Activated CD4-positive, alpha-beta memory T cell treated with anti-CD3 and anti-CD28 coated beads for 36 hours (primary cell): ENCODE measurements around the gene CPA5. TPM values are rescaled to one million over a fixed set of nuclear protein-coding genes. Genes with fewer than 3 reads are reported as not detected.

ENCODE experiments used
- CTCF ChIA-PET: fragments of 350-600 bp; sonication (Branson Sonifier 250); formaldehyde crosslinking; loops from one replicate; lab custom pipeline; 2021; ENCODE audit warnings: antibody characterized with exemption, inconsistent platforms; lab: Charles Lee
- POLR2A ChIA-PET: fragments of 350-600 bp; sonication (Branson Sonifier 250); formaldehyde crosslinking; loops from one replicate; lab custom pipeline; 2021; ENCODE audit warnings: antibody characterized with exemption; lab: Charles Lee
- DNase-seq: peaks from one replicate; pipeline ENCODE4 v3.0.0-alpha.2; 2020
- H3K27ac Mint-ChIP-seq: one replicate; pipeline ENCODE4 v1.8.0; 2021; ENCODE audit warnings: mixed read lengths
- H3K27me3 Mint-ChIP-seq: one replicate; pipeline ENCODE4 v1.8.0; 2021; ENCODE audit warnings: mixed read lengths
- H3K36me3 Mint-ChIP-seq: one replicate; pipeline ENCODE4 v1.8.0; 2021; ENCODE audit warnings: mixed read lengths
- H3K4me1 Mint-ChIP-seq: one replicate; pipeline ENCODE4 v1.8.0; 2021; ENCODE audit warnings: low read depth, mixed read lengths
- H3K4me3 Mint-ChIP-seq: one replicate; pipeline ENCODE4 v1.8.0; 2021; ENCODE audit warnings: mild to moderate bottlenecking, mixed read lengths
- H3K9me3 Mint-ChIP-seq: one replicate; pipeline ENCODE4 v1.8.0; 2021; ENCODE audit warnings: mixed read lengths
- intact Hi-C: fragments of 100-400 bp; cut with micrococcal nuclease; formaldehyde crosslinking; loops from one replicate; pipeline ENCODE4 v1.15.1; 2023
- total RNA-seq, 2 experiments: library from RNA; stranded (reverse); gene quantifications; one replicate each; pipeline ENCODE4 v1.2.3, GENCODE V29; 2021

Gene CPA5
- total RNA-seq, 2 experiments from 2014 or later = 0.15 TPM; not detected in 1

DNA sequence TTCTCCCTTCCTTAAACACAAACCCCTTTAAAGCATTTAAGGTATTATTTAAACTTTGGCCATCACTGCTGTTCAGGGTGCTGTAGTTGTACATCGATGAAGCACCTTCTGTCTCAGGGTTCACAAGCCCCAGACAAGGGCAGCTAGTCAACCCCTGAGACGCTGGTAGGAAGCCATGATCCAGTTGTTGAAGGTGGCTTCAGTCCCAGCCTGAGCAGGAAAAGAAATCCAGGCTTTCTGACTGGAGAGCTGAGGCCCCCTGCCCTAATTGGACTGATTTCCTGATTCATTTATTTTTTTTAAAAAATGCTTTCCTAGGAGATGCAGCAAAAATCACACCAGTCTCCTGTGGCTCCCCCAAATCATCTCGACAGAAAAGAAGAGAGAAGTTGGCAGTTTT is 51.5 kb downstream of the CPA5 start:
- no peak overlapping the region for H3K27ac Mint-ChIP-seq
- no peak overlapping the region for H3K4me3 Mint-ChIP-seq
- POLR2A ChIA-PET = no interaction called here
- no peak for DNase-seq
- no peaks in the 10 kb centered on the region for H3K27me3 Mint-ChIP-seq
- intact Hi-C loops = no loop called here
- CTCF ChIA-PET = no interaction called here
- H3K36me3 Mint-ChIP-seq = peaks cover 9% of the 10 kb centered on the region
- peaks cover 16% of the 10 kb centered on the region for H3K4me1 Mint-ChIP-seq
- no peaks in the 10 kb centered on the region for H3K9me3 Mint-ChIP-seq

DNA sequence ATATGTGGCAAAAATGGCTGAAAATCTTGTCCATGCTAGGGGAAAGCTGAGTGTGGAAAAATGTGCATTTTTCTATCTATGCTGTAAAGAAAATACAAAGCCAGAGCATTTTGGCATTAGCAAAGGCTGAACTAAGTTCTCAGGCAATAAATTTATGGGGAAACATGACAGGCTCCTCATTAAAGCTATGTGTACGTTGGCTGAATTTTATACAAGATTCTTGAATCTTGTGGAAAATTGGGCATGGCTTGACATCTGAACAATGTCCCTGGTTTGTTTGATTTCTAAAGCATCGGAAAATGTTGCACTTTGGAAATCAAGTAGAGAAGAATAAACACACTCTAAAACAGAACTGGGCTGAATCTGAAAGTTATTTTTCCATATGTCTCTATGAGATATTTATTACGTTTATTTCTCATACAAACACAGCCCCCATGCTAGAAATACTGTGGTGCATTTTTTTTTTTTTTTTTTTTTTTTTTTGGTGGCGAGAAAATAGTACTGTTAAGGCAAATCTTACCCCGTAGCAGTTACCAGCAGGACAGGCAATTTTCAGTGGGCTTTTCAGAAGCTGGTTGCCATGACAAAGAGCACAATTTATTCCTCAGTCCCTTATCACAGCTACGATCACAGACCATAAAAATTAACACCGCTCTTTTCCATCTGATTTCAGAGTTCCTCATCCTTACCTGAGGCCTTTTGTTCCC is 52.6 kb downstream of the CPA5 start:
- H3K9me3 Mint-ChIP-seq = no peaks in the 10 kb centered on the region
- H3K27ac Mint-ChIP-seq = no peak overlapping the region
- ChIA-PET POLR2A (no interaction called here), CTCF (no interaction called here)
- intact Hi-C loops = no loop called here
- peaks cover 11% of the 10 kb centered on the region for H3K36me3 Mint-ChIP-seq
- no peak overlapping the region for H3K4me3 Mint-ChIP-seq
- no peak for DNase-seq
- no peaks in the 10 kb centered on the region for H3K27me3 Mint-ChIP-seq
- H3K4me1 Mint-ChIP-seq = peaks cover 16% of the 10 kb centered on the region

DNA sequence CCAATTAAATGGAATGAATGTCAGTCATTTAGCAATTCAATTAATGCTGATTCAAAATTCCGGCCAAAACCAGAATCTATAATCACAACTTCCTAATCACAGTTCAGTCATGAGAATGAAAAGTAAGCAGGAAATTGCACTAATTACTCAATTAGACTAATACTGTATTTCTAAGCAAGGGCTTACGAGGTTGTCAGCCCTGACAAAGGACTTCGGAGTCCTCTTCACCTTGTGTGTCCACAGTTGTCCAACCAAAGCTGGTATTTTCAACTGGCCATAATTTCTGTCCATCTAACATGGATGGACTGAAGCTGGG is 53.1 kb downstream of the CPA5 start:
- CTCF ChIA-PET = no interaction called here
- Mint-ChIP-seq H3K9me3 (no peaks in the 10 kb centered on the region), H3K4me3 (no peak overlapping the region), H3K27ac (no peak overlapping the region), H3K4me1 (peaks cover 16% of the 10 kb centered on the region), H3K36me3 (peaks cover 16% of the 10 kb centered on the region), H3K27me3 (no peaks in the 10 kb centered on the region)
- intact Hi-C loops = no loop called here
- DNase-seq = no peak
- POLR2A ChIA-PET = no interaction called here

DNA sequence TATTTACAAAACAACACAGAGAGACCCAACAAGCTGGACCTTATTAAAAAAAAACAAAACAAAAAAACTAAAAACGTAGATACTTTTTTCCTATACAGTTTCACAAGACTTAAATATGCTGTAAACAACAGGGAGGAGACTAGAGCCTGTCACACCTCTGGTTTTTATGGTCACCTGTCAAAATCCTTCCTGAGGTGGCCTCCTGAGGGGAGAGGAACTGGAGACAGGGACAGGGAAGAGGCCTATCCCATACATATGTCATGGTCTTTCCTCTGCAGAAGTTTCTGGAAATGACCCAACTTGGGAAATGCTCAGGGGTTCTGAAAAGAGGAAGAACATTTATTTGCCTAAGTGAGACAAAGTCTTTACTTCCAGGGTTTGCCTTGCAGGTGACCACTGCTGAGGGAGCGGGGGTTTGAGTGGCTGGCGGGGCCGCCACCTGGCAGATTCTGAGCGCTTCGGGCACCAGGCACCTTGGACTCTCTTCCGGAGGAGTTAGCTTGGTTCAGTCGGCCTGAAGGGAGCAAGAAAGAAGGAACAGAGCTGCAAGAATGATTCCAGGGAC is 54.0 kb downstream of the CPA5 start:
- ChIA-PET POLR2A (no interaction called here), CTCF (no interaction called here)
- DNase-seq = no peak
- Mint-ChIP-seq H3K27ac (no peak overlapping the region), H3K9me3 (no peaks in the 10 kb centered on the region), H3K27me3 (no peaks in the 10 kb centered on the region), H3K4me3 (no peak overlapping the region), H3K36me3 (peaks cover 18% of the 10 kb centered on the region), H3K4me1 (peaks cover 13% of the 10 kb centered on the region)
- intact Hi-C loops = no loop called here

DNA sequence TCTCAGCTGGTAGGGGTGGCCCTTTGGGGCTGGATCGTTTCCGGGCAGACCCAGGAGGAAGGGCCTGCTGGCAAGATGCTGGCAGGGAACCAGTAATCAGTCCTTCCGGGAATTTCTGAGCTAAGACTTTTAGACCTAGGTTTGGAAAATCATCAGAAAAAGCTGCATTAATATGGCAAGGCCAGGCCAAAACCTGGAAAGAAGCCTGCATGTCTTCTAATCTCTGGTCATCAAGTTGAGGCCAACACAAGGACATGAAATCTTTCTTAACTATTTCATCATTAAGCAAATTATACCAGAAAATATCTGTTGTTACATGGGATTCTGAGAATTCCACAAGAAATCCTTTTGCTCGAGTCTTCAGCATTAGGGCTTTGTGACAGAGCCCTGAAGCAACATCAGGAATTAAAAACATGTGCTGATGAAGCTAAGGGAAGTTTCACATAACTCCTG is 55.5 kb downstream of the CPA5 start:
- intact Hi-C loops = no loop called here
- no peaks in the 10 kb centered on the region for H3K9me3 Mint-ChIP-seq
- CTCF ChIA-PET = no interaction called here
- no peaks in the 10 kb centered on the region for H3K27me3 Mint-ChIP-seq
- POLR2A ChIA-PET = no interaction called here
- peaks cover 18% of the 10 kb centered on the region for H3K36me3 Mint-ChIP-seq
- H3K4me3 Mint-ChIP-seq = no peak overlapping the region
- no peak overlapping the region for H3K27ac Mint-ChIP-seq
- no peak for DNase-seq
- no peaks in the 10 kb centered on the region for H3K4me1 Mint-ChIP-seq

DNA sequence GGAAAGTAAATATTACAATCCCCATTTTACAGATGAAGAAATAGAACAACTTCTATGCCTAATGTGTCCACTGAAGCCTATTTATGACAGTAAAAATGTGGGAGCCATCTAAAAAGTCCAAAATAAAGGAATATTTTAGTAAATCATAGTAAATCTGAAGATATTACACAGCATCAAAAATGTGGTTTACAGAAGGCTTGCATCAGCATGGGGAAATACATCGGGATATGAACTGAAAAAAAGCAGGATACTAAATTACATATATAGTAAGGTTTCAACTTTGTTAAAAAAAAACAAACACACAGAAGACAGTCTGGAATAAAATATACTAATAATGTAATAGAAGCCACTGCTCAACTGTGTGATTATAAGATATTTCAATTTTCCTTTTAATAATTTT is 56.5 kb downstream of the CPA5 start:
- CTCF ChIA-PET = no interaction called here
- Mint-ChIP-seq H3K27me3 (no peaks in the 10 kb centered on the region), H3K9me3 (no peaks in the 10 kb centered on the region), H3K4me3 (no peak overlapping the region), H3K27ac (no peak overlapping the region), H3K36me3 (peaks cover 18% of the 10 kb centered on the region), H3K4me1 (no peaks in the 10 kb centered on the region)
- intact Hi-C loops = no loop called here
- DNase-seq = no peak
- POLR2A ChIA-PET = no interaction called here

DNA sequence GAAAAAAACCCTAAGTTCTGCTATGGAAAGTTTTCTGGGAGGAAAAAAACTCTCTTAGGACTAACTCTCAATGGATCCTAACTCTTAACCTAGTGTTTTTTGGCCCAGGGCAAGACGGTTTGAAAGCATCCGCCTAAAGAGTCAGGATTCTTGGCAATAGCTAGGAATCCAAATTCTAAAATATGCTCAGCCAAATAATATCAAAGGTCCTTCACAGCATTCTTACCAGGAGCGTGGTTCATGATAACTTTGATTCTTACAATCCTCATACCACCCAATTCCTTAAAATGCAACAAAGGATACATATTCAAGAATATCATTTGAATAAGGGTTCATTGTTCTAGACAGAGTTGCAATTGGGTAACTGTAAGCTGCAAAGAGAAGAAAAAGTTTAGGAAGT is 57.0 kb downstream of the CPA5 start:
- Mint-ChIP-seq H3K27ac (no peak overlapping the region), H3K4me1 (no peaks in the 10 kb centered on the region), H3K9me3 (no peaks in the 10 kb centered on the region), H3K36me3 (peaks cover 18% of the 10 kb centered on the region), H3K27me3 (no peaks in the 10 kb centered on the region), H3K4me3 (no peak overlapping the region)
- no peak for DNase-seq
- intact Hi-C loops = no loop called here
- CTCF ChIA-PET = interaction anchor here (0.6 kb wide), 1 partner anchor 10 kb away, joined by 3 read pairs; no protein-coding TSS in a partner anchor
- POLR2A ChIA-PET = no interaction called here

DNA sequence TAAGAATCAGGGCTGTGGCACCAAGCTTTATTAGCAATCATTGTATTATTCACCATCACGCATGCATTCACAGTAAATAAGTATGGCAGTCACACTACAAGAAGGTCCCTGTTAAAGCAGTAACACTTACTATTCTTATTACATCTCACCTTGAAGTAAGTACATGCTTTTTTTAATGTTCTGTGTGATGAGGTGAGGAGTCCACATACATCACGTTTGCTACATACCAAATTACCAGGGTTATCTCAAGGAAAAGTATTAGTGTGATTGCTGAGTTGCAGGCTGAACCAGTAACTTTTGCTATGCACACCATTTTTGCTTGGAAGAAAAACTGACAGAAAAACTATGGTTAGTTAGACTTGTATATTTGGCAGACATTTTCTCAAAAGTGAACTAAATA is 60.4 kb downstream of the CPA5 start:
- ChIA-PET POLR2A (no interaction called here), CTCF (no interaction called here)
- intact Hi-C loops = no loop called here
- Mint-ChIP-seq H3K4me1 (no peaks in the 10 kb centered on the region), H3K9me3 (no peaks in the 10 kb centered on the region), H3K27me3 (no peaks in the 10 kb centered on the region), H3K4me3 (no peak overlapping the region), H3K36me3 (peaks cover 15% of the 10 kb centered on the region), H3K27ac (no peak overlapping the region)
- no peak for DNase-seq

DNA sequence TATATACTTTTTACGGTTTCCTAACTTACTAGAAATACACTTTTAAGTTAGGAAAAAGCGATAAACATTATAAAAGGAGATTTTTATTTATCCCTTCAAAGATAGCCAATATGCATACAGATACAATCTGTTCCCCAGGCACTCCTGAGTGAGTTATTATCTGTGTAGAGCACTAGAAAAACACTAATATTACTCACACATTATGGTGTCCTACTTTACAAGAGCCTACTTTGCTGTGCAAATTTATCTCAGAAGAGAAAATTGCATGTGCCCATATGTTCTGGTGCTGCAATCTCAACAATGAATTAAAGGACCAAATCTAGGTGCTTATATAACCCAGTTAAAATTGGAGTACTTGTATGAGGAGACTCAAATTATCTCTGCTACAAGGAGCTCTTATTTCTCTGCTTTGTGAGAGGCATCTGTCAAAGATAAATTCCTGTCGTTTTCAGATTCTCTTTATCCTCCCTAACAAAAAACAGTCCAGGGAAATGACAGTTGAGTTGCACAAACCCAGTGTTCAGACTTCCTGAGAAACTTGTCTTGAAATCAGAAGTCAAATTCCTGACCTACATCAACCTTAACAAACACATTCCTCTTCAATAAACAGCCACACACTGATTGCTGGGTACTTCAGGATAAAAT is 64.6 kb downstream of the CPA5 start:
- H3K36me3 Mint-ChIP-seq = peaks cover 2% of the 10 kb centered on the region
- ChIA-PET POLR2A (no interaction called here), CTCF (no interaction called here)
- H3K4me3 Mint-ChIP-seq = no peak overlapping the region
- H3K4me1 Mint-ChIP-seq = no peaks in the 10 kb centered on the region
- H3K27me3 Mint-ChIP-seq = no peaks in the 10 kb centered on the region
- intact Hi-C loops = no loop called here
- H3K27ac Mint-ChIP-seq = no peak overlapping the region
- no peaks in the 10 kb centered on the region for H3K9me3 Mint-ChIP-seq
- no peak for DNase-seq

DNA sequence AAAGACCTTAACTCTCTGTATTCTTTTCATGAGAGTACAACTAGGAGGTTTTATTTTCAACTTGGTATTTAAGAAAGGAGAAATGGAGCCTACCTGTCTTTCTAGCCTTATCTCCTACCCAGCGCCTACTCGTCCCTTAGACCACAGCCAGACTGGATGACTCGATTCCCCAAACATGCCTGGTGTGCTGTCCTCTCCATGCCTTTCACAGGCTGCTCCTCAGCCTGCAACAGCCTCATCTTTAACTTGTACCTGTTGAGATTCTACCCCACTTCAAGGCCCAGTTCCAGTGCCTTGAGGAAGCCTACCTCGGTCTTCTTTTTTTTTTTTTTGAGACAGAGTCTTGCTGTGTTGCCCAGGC is 65.1 kb downstream of the CPA5 start:
- Mint-ChIP-seq H3K4me1 (no peaks in the 10 kb centered on the region), H3K36me3 (peaks cover 2% of the 10 kb centered on the region), H3K27ac (no peak overlapping the region), H3K4me3 (no peak overlapping the region), H3K9me3 (no peaks in the 10 kb centered on the region), H3K27me3 (no peaks in the 10 kb centered on the region)
- no peak for DNase-seq
- intact Hi-C loops = loop anchor here (10.0 kb wide), 1 partner anchor 165 kb away; no protein-coding TSS in a partner anchor
- ChIA-PET POLR2A (no interaction called here), CTCF (no interaction called here)

DNA sequence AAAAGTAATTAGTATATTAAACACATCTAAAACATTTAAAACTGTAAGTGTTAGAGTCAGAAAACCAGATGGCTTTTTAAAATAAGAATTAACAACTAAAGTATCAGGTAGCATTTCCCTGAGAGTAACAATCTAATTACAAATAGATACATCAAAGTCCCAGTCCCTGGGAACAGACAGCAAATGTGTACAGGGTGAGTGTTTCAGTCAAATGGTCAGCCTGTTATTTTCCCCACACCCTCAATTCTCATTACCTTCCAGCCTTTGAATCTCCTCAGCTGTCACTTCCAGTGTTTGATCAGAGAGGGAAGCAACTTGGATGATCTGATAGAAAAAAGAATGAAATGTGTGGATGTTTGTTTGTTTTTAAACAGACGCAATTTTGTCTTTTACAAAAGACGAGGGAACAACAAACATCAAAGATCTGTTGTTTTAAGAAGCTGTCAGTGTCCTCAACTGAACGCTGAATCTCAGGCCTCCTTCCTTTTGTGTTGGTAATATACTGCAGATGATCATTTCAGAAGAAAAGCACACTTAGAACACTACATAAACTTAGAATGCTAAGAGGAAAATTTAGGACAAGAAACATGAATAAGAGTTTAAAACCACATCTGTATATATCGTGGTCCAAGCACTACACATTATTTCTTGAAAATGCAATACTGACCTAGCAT is 66.4 kb downstream of the CPA5 start:
- Mint-ChIP-seq H3K27me3 (no peaks in the 10 kb centered on the region), H3K9me3 (no peaks in the 10 kb centered on the region), H3K36me3 (peaks cover 2% of the 10 kb centered on the region), H3K4me3 (no peak overlapping the region), H3K4me1 (peaks cover 9% of the 10 kb centered on the region), H3K27ac (no peak overlapping the region)
- ChIA-PET POLR2A (no interaction called here), CTCF (no interaction called here)
- intact Hi-C loops = loop anchor here (10.0 kb wide), 1 partner anchor 166 kb away; no protein-coding TSS in a partner anchor
- DNase-seq = no peak

DNA sequence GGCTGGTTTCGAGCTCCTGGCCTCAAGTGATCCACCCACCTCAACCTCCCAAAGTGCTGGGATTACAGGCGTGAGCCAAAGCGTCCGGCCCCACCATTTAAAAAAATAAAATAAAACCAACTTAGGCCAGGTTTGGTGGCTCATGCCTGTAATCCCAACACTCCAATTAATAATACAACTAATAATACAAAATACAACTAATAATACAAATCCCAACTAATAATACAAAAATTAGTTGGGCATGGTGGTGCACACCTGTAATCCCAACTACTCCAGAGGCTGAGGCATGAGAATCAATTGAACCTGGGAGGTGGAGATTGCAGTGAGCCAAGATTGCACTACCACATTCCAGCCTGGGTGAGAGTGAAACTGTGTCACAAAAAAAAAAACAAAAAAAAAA is 68.6 kb downstream of the CPA5 start:
- Mint-ChIP-seq H3K9me3 (no peaks in the 10 kb centered on the region), H3K4me3 (no peak overlapping the region), H3K27me3 (no peaks in the 10 kb centered on the region), H3K4me1 (peaks cover 30% of the 10 kb centered on the region), H3K36me3 (peaks cover 2% of the 10 kb centered on the region), H3K27ac (no peak overlapping the region)
- POLR2A ChIA-PET = no interaction called here
- CTCF ChIA-PET = interaction anchor here (0.6 to 1.0 kb wide), 3 partner anchors 14 to 332 kb away, joined by 3 to 4 read pairs (median 3); no protein-coding TSS in a partner anchor
- no peak for DNase-seq
- intact Hi-C loops = loop anchor here (10.0 kb wide), 1 partner anchor 168 kb away; no protein-coding TSS in a partner anchor
